GM12878 (cell line): ENCODE data around the gene C22orf15. TPM values are rescaled to one million over a fixed set of nuclear protein-coding genes. Genes with fewer than 3 reads are reported as not detected.

Source experiments
- ATAC-seq: fragments of 200-7000 bp; cut with Tn5 transposase; 3 replicates; pipeline ENCODE4 v1.9.1; 2020; ENCODE audit warnings: mild to moderate bottlenecking, moderate library complexity
- BruUV-seq: library from RNA; stranded (reverse); fragments of 400-500 nt; replicated peaks from 2 replicates; lab custom pipeline; 2021; lab: Mats Ljungman, UMichigan
- CTCF ChIA-PET: fragments of 300-600 bp; sonication (Branson Sonifier 250); formaldehyde crosslinking; extraction: SDS; loops from one replicate; lab custom pipeline; 2021; ENCODE audit warnings: inconsistent platforms; lab: Yijun Ruan, JAX
- POLR2A ChIA-PET: fragments of 350-600 bp; formaldehyde crosslinking; extraction: SDS; loops from one replicate; lab custom pipeline; 2021; ENCODE audit warnings: inconsistent platforms; lab: Charles Lee
- RAD21 ChIA-PET: fragments of 300-600 bp; sonication (Branson Sonifier 250); formaldehyde crosslinking; loops from one replicate; lab custom pipeline; 2023; ENCODE audit warnings: antibody characterized with exemption; ENCODE audit not compliant: unreplicated experiment; lab: Charles Lee
- SMC1A ChIA-PET: fragments of 300-600 bp; sonication (Branson Sonifier 250); formaldehyde crosslinking; loops from one replicate; lab custom pipeline; 2023; ENCODE audit not compliant: unreplicated experiment, uncharacterized antibody; lab: Charles Lee
- DNase-seq: peaks from one replicate; pipeline ENCODE4 v3.0.0-alpha.2; 2011; ENCODE audit warnings: low read depth, low spot score
- FAIRE-seq: peaks from 3 replicates; lab custom pipeline; 2011; peaks lifted over from hg19 to GRCh38; lab: Jason Lieb, UNC
- H2AFZ ChIP-seq: 2 replicates; pipeline ENCODE4 v1.6.0; 2011; ENCODE audit warnings: low read depth, low read length, control low read depth; ENCODE audit not compliant: control insufficient read depth
- H3K27ac ChIP-seq: 2 replicates; pipeline ENCODE4 v1.5.1; 2011; ENCODE audit warnings: control low read depth; ENCODE audit not compliant: control insufficient read depth, insufficient read depth
- H3K27me3 ChIP-seq, 2 experiments: replicated peaks in 1 of 2; 2 replicates each; pipeline versions ENCODE4 v1.6.0 to v1.6.1; 2011; ENCODE audit warnings: low read length in 1 of 2; ENCODE audit not compliant: control insufficient read depth in 2 of 2, insufficient read depth in 2 of 2
- H3K36me3 ChIP-seq, 2 experiments: 2 replicates each; pipeline ENCODE4 v1.5.1; 2011; ENCODE audit warnings: low read length in 1 of 2; ENCODE audit not compliant: control insufficient read depth in 2 of 2, insufficient read depth in 2 of 2
- H3K4me1 ChIP-seq: 2 replicates; pipeline ENCODE4 v1.6.1; 2011; ENCODE audit warnings: mild to moderate bottlenecking, low read length, moderate library complexity, mixed read lengths; ENCODE audit not compliant: control insufficient read depth, insufficient read depth
- H3K4me2 ChIP-seq: 2 replicates; pipeline ENCODE4 v1.6.0; 2011; ENCODE audit warnings: control low read depth; ENCODE audit not compliant: control insufficient read depth, insufficient read depth
- H3K4me3 ChIP-seq: fragments of 200-600 bp; sonication (generic); 2 replicates; pipeline ENCODE4 v1.5.1; 2016
- H3K79me2 ChIP-seq: 2 replicates; pipeline ENCODE4 v1.6.0; 2011; ENCODE audit warnings: low read length; ENCODE audit not compliant: control insufficient read depth, insufficient read depth
- H3K9ac ChIP-seq: 2 replicates; pipeline ENCODE4 v1.8.0; 2011; ENCODE audit warnings: low read length, control low read depth, mixed read lengths; ENCODE audit not compliant: control insufficient read depth, insufficient read depth
- H3K9me3 ChIP-seq: replicated peaks from 3 replicates; pipeline ENCODE4 v1.5.1; 2011; ENCODE audit warnings: mild to moderate bottlenecking, low read length; ENCODE audit not compliant: control insufficient read depth, insufficient read depth
- H4K20me1 ChIP-seq: 2 replicates; pipeline ENCODE4 v1.6.0; 2011; ENCODE audit not compliant: control insufficient read depth, insufficient read depth
- ATF2 ChIP-seq: IDR thresholded peaks from 2 replicates; pipeline ENCODE4 v1.6.1; 2012; ENCODE audit warnings: low read length, inconsistent platforms
- EZH2 ChIP-seq: IDR thresholded peaks from 2 replicates; pipeline ENCODE4 v1.6.1; 2012; ENCODE audit warnings: low read depth, mild to moderate bottlenecking, control low read depth, inconsistent platforms, low read length, borderline replicate concordance; ENCODE audit not compliant: control insufficient read depth
- LARP7 ChIP-seq: fragments of 450-650 bp; IDR thresholded peaks from 2 replicates; pipeline ENCODE4 v1.6.1; 2017; ENCODE audit warnings: mild to moderate bottlenecking
- NBN ChIP-seq: fragments of 450-650 bp; IDR thresholded peaks from 2 replicates; pipeline ENCODE4 v1.6.1; 2016
- REST ChIP-seq: IDR thresholded peaks from 2 replicates; pipeline ENCODE4 v1.6.1; 2012; ENCODE audit warnings: mild to moderate bottlenecking, low read depth, low read length
- WGBS: methylation state at CpG from one replicate; pipeline ENCODE4 v1.1.6; 2016; ENCODE audit warnings: low lambda C conversion rate; ENCODE audit not compliant: insufficient replicate concordance, insufficient coverage; ENCODE audit errors: missing lambda C conversion rate; 5-methylcytosine and 5-hydroxymethylcytosine counted together
- in situ Hi-C: fragments of 300-500 bp; cut with MboI; formaldehyde crosslinking; loops from 9 replicates; pipeline ENCODE4 v1.14.3; 2018; ENCODE audit warnings: mixed read lengths
- intact Hi-C: fragments of 100-400 bp; cut with micrococcal nuclease; formaldehyde crosslinking; loops from one replicate; pipeline ENCODE4 v1.14.2; 2022; ENCODE audit not compliant: unreplicated experiment
- polyA plus RNA-seq, 11 experiments: library from polyadenylated mRNA; depleted of rRNA in 4 of 11; unstranded in 6 of 11; stranded (reverse) in 5 of 11; fragments of >200 nt; fragmentation: Nextera tagmentation in 4 of 11; fragmentation: Illumina TruSeq in 1 of 11; extraction: Ambion mirVana in 4 of 11; extraction: Trizol in 1 of 11; gene quantifications; 1 replicate in 1 of 11; 2 replicates in 10 of 11; pipeline versions ENCODE4 v1.2.1 to v1.2.3, GENCODE V29; 2011 to 2016; ENCODE audit warnings: inconsistent platforms in 2 of 11, missing spikeins in 2 of 11, low read depth in 1 of 11
- total RNA-seq, 4 experiments: library from RNA; depleted of rRNA in 3 of 4; stranded (reverse); fragments of >200 nt in 3 of 4; fragmentation: Illumina TruSeq in 1 of 4; extraction: Trizol in 1 of 4; gene quantifications; 2 replicates each; pipeline versions ENCODE4 v1.2.1 to v1.2.3, GENCODE V29; 2013 to 2021

Gene C22orf15
- total and polyA plus RNA-seq, 10 of the 15 experiments (the other 5 are each of a cell fraction or from before 2014, with no cell fraction given): 0.05 to 0.47 (median 0.13) TPM; not detected in 3

GRCh38 chr22:23755711-23756110 is 7.1 kb upstream of the C22orf15 start:
- ChIA-PET CTCF (interaction anchor here (0.8 to 1.9 kb wide), 2 partner anchors 11 to 165 kb away, joined by 3 to 8 read pairs; no protein-coding TSS in a partner anchor), RAD21 (interaction anchor here (1.6 kb wide), 1 partner anchor 34 kb away, joined by 3 read pairs; no protein-coding TSS in a partner anchor), SMC1A (interaction anchor here (1.0 to 2.0 kb wide), 2 partner anchors 11 to 56 kb away, joined by 3 to 7 read pairs; partner anchors contain the start of gene CHCHD10), POLR2A (interaction anchor here (1.0 to 1.4 kb wide), 3 partner anchors 8 to 11 kb away, joined by 3 to 7 read pairs (median 3); no protein-coding TSS in a partner anchor)
- Histone ChIP-seq H3K36me3 (no peaks in the 10 kb centered on the region), H3K27me3 (no peaks in the 10 kb centered on the region), H4K20me1 (no peaks in the 10 kb centered on the region), H3K4me3 (no peak overlapping the region), H3K9me3 (no peaks in the 10 kb centered on the region), H3K79me2 (no peaks in the 10 kb centered on the region), H3K27ac (no peak overlapping the region), H3K4me2 (no peak overlapping the region), H3K9ac (no peak overlapping the region), H2AFZ (no peak overlapping the region), H3K4me1 (peaks cover 30% of the 10 kb centered on the region)
- no TSS peak for BruUV-seq
- FAIRE-seq: no peak
- 59% methylated on average over 8 of the region's 8 CpGs for WGBS
- intact Hi-C loops: no loop called here
- no peak for ATAC-seq
- in situ Hi-C loops: no loop called here
- no peak for DNase-seq
- TF ChIP-seq LARP7 (no peak), ATF2 (no peak), EZH2 (no peak), REST (no peak), NBN (no peak)
